ENCODE results near the gene ZNF648. TPM values are rescaled to one million over a fixed set of nuclear protein-coding genes. Genes with fewer than 3 reads are reported as not detected.
"Not testable (repeated sequence)": the region's sequence is repeated elsewhere in the genome, so short reads cannot be mapped to it uniquely, and the experiment has no call there.

Gene ZNF648
- total RNA-seq, 1 experiment from 2014 or later = not detected

GRCh38 chr1:182015360-182015759, 46.2 kb downstream of the ZNF648 start:
- no peak for DNase-seq (ENCODE audit: low spot score)
- CTCF ChIA-PET = no interaction called here
- H3K36me3 ChIP-seq (ENCODE audit: insufficient read depth, low read length, poor library complexity, severe bottlenecking) = no peaks in the 10 kb centered on the region
- no peaks in the 10 kb centered on the region for H3K4me1 ChIP-seq (ENCODE audit: insufficient read depth, low read length, poor library complexity, severe bottlenecking)
- POLR2A ChIA-PET (ENCODE audit: low non-redundant PET) = no interaction called here
- peaks cover 4% of the 10 kb centered on the region for H3K9me3 ChIP-seq (ENCODE audit: low read depth, low read length, poor library complexity, severe bottlenecking)
- no peak overlapping the region for H3K27ac ChIP-seq (ENCODE audit: low read depth, low read length, poor library complexity, severe bottlenecking)
- no peak overlapping the region for H3K4me3 ChIP-seq (ENCODE audit: low read depth, low read length, poor library complexity, severe bottlenecking)
- no peaks in the 10 kb centered on the region for H3K27me3 ChIP-seq (replicated peaks; ENCODE audit: insufficient read depth, low read depth, low read length, poor library complexity)
- intact Hi-C loops (cut with micrococcal nuclease; ENCODE audit: unreplicated experiment) = no loop called here
- TF ChIP-seq EZH2 (IDR thresholded peaks at IDR 0.05; ENCODE audit: borderline replicate concordance, low read depth, low read length, poor library complexity, severe bottlenecking) = no peak
- peak; percentile 17; the same call in 1 of the 2 replicates for TF ChIP-seq CTCF (conservative IDR thresholded peaks at IDR 0.05; ENCODE audit: low read depth, low read length)
- no TSS peak for BruUV-seq (replicated peaks)

- DNase-seq (ENCODE audit: low spot score); BruUV-seq (replicated peaks); H3K9me3 ChIP-seq (ENCODE audit: low read depth, low read length, poor library complexity, severe bottlenecking); H3K36me3 ChIP-seq (ENCODE audit: insufficient read depth, low read length, poor library complexity, severe bottlenecking); CTCF ChIA-PET; POLR2A ChIA-PET (ENCODE audit: low non-redundant PET); H3K4me3 ChIP-seq (ENCODE audit: low read depth, low read length, poor library complexity, severe bottlenecking); H3K4me1 ChIP-seq (ENCODE audit: insufficient read depth, low read length, poor library complexity, severe bottlenecking); H3K27ac ChIP-seq (ENCODE audit: low read depth, low read length, poor library complexity, severe bottlenecking); H3K27me3 ChIP-seq (replicated peaks; ENCODE audit: insufficient read depth, low read depth, low read length, poor library complexity); intact Hi-C loops (cut with micrococcal nuclease; ENCODE audit: unreplicated experiment): not testable (repeated sequence)
Observed at GRCh38 chr1:182010800-182011370, 50.6 kb downstream of the ZNF648 start.

- H3K27me3 ChIP-seq (replicated peaks; ENCODE audit: insufficient read depth, low read depth, low read length, poor library complexity); BruUV-seq (replicated peaks); H3K36me3 ChIP-seq (ENCODE audit: insufficient read depth, low read length, poor library complexity, severe bottlenecking); POLR2A ChIA-PET (ENCODE audit: low non-redundant PET); H3K9me3 ChIP-seq (ENCODE audit: low read depth, low read length, poor library complexity, severe bottlenecking); H3K4me1 ChIP-seq (ENCODE audit: insufficient read depth, low read length, poor library complexity, severe bottlenecking); intact Hi-C loops (cut with micrococcal nuclease; ENCODE audit: unreplicated experiment); DNase-seq (ENCODE audit: low spot score); H3K4me3 ChIP-seq (ENCODE audit: low read depth, low read length, poor library complexity, severe bottlenecking); CTCF ChIA-PET; H3K27ac ChIP-seq (ENCODE audit: low read depth, low read length, poor library complexity, severe bottlenecking): not testable (repeated sequence)
Observed at GRCh38 chr1:182005398-182005797, 56.1 kb downstream of the ZNF648 start.

GRCh38 chr1:182004601-182005000, 56.9 kb downstream of the ZNF648 start:
- BruUV-seq (replicated peaks) = no TSS peak
- H3K27ac ChIP-seq (ENCODE audit: low read depth, low read length, poor library complexity, severe bottlenecking) = no peak overlapping the region
- H3K4me1 ChIP-seq (ENCODE audit: insufficient read depth, low read length, poor library complexity, severe bottlenecking) = no peaks in the 10 kb centered on the region
- no peaks in the 10 kb centered on the region for H3K9me3 ChIP-seq (ENCODE audit: low read depth, low read length, poor library complexity, severe bottlenecking)
- TF ChIP-seq CTCF (conservative IDR thresholded peaks at IDR 0.05; ENCODE audit: low read depth, low read length) (no peak), EZH2 (IDR thresholded peaks at IDR 0.05; ENCODE audit: borderline replicate concordance, low read depth, low read length, poor library complexity, severe bottlenecking) (no peak)
- POLR2A ChIA-PET (ENCODE audit: low non-redundant PET) = no interaction called here
- H3K36me3 ChIP-seq (ENCODE audit: insufficient read depth, low read length, poor library complexity, severe bottlenecking) = no peaks in the 10 kb centered on the region
- CTCF ChIA-PET = no interaction called here
- DNase-seq (ENCODE audit: low spot score) = no peak
- peaks cover 5% of the 10 kb centered on the region for H3K27me3 ChIP-seq (replicated peaks; ENCODE audit: insufficient read depth, low read depth, low read length, poor library complexity)
- H3K4me3 ChIP-seq (ENCODE audit: low read depth, low read length, poor library complexity, severe bottlenecking) = no peak overlapping the region
- intact Hi-C loops (cut with micrococcal nuclease; ENCODE audit: unreplicated experiment) = no loop called here

All from A673 (cell line).